Heart left ventricle (tissue), 16 donors: ENCODE measurements around the gene CTU2. TPM values are rescaled to one million over a fixed set of nuclear protein-coding genes. Genes with fewer than 3 reads are reported as not detected.

ENCODE experiments used
- ATAC-seq, 4 donors: fragments of 200-7000 bp; cut with Tn5 transposase; one replicate each; pipeline ENCODE4 v1.9.1; 2020 to 2022; ENCODE audit warnings: moderate library complexity in 4 of 4, mild to moderate bottlenecking in 3 of 4, moderate number of reproducible peaks in 1 of 4
- DNase-seq, 5 donors: peaks; one replicate each; pipeline ENCODE4 v3.0.0-alpha.2; 2020
- H3K27ac ChIP-seq, 12 donors: fragments of 200-600 bp; sonication (generic) in 4 of 12; one replicate each; pipeline versions ENCODE4 v1.5.0 to v1.8.0; 2016 to 2022; ENCODE audit warnings: mild to moderate bottlenecking in 2 of 12
- H3K27me3 ChIP-seq, 9 donors: fragments of 200-600 bp; sonication (generic) in 2 of 9; one replicate each; pipeline versions ENCODE4 v1.5.1 to v1.8.0; 2016 to 2022; ENCODE audit warnings: mild to moderate bottlenecking in 3 of 9
- H3K36me3 ChIP-seq, 9 donors: fragments of 200-600 bp; sonication (generic) in 2 of 9; one replicate each; pipeline versions ENCODE4 v1.5.0 to v1.8.0; 2018 to 2022; ENCODE audit warnings: mild to moderate bottlenecking in 2 of 9
- H3K4me1 ChIP-seq, 12 donors: fragments of 200-600 bp; sonication (generic) in 4 of 12; one replicate each; pipeline versions ENCODE4 v1.5.0 to v1.8.0; 2016 to 2022; ENCODE audit warnings: mild to moderate bottlenecking in 3 of 12
- H3K4me3 ChIP-seq, 12 donors: fragments of 200-600 bp; sonication (generic) in 4 of 12; one replicate each; pipeline versions ENCODE4 v1.5.0 to v1.8.0; 2017 to 2022; ENCODE audit warnings: mild to moderate bottlenecking in 9 of 12, moderate library complexity in 4 of 12
- H3K9me3 ChIP-seq, 12 donors: fragments of 200-600 bp; sonication (generic) in 4 of 12; one replicate each; pipeline versions ENCODE4 v1.5.0 to v1.8.0; 2016 to 2022; ENCODE audit warnings: mild to moderate bottlenecking in 1 of 12
- CTCF ChIP-seq, 12 donors: fragments of 200-600 bp; sonication (generic) in 4 of 12; IDR thresholded peaks; one replicate each; pipeline versions ENCODE4 v1.5.0 to v1.8.0; 2018 to 2022; ENCODE audit warnings: antibody characterized with exemption in 12 of 12, mild to moderate bottlenecking in 5 of 12
- POLR2A ChIP-seq, 2 donors: fragments of 450-650 bp; IDR thresholded peaks; one replicate each; pipeline ENCODE4 v1.6.1; 2017; ENCODE audit warnings: antibody characterized with exemption in 2 of 2, mild to moderate bottlenecking in 2 of 2, moderate library complexity in 2 of 2
- WGBS, 4 donors: extraction: QIAGEN DNeasy Blood & Tissue Kit in 2 of 4; methylation state at CpG; one replicate each; pipeline versions ENCODE4 v1.1.5 to v1.1.7; 2013 to 2018; 5-methylcytosine and 5-hydroxymethylcytosine counted together
- intact Hi-C, 10 donors: fragments of 100-400 bp; cut with DNase I; formaldehyde crosslinking; loops; one replicate each; pipeline versions ENCODE4 v1.11.1 to v1.14.2; 2022
- polyA plus RNA-seq, 2 donors: library from polyadenylated mRNA; stranded (reverse); fragments of 200-250 nt; gene quantifications; one replicate each; pipeline ENCODE4 v1.2.3, GENCODE V29; 2013
- total RNA-seq, 9 donors: library from RNA; depleted of rRNA in 2 of 9; stranded (reverse); fragments of >200 nt in 2 of 9; fragmentation: NEBNext Ultra II Directional in 3 of 9; extraction: Animal tissue kit (Norgen Biotek cat#: 25700) in 3 of 9; gene quantifications; one replicate each; pipeline versions ENCODE4 v1.1.0 to v1.2.4, GENCODE V29; 2016 to 2023
- donor health status: ischemic (EF 13 %, LVEDD 7.1; RV severe dilation, severe dysfunction).
- donor health status: healthy with polysubstance abuse.
- donor health status: DM: no; HTN: yes; CAD: no.
- donor health status: DM: no; HTN: no; CAD: no.
- donor health status: ischemic (EF 25% LVEDD 6.9; RV normal size, moderate dysfunction).
- donor health status: ischemic (EF 25% LVEDD 5.7; RV mildly dilated, moderate dysfunction).
- donor health status: healthy.
- donor health status: DM: yes; HTN: yes; CAD: no.
- donor health status: ischemic (EF 35%, LVEDD 5.7; RV mildly dilated, moderate dysfunction).
- donor health status: nonischemic (EF 11% LVEDD 7.7; RV severe dilation, severe dysfunction).
- donor health status: DM: yes; HTN: yes; CAD: no.
- donor health status: PGD.
- donor health status: ischemic (EF 29% LVEDD 5.4; RV normal size, mild dysfunction).
- donor health status: nonischemic (EF 23%, LVEDD 6.1; RV moderate dilation, normal function).

The CTU2 gene
- total and polyA plus RNA-seq, 11 donors = 6.5 to 20.8 (median 13.0) TPM

DNA sequence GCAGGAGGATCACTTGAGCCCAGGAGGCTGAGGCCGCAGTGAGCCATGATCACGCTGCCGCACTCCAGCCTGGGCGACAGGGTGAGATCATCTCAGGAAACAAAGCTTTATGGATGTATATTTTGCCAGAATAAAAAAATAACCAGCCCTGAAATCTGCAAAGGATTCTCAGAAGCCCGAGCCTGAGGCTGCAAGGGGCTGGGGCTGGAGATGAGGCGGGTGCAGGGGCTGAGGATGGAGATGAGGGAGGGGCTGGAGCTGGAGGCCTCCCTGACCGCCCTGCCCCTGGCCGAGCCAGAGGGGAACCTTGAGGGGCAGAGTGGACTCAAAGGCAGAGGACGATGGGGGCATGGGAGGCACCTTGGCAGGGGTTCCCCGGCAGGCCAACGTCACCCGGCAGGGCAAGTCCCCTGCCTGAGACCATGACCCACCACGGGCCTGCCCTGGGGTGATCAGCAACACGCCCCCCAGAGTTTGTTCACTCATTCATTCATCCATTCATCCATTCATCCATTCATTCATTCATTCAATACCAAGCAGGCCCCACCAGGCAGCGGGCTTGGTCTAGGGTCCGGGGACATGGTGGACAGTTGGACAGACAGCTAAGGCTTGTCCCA, 46.2 kb downstream of the CTU2 start:
- 85 to 93% (median 91%) methylated on average over 16 of the region's 16 CpGs for WGBS, 4 donors
- TF ChIP-seq CTCF (IDR thresholded peaks at IDR 0.05) (no peak), POLR2A (IDR thresholded peaks at IDR 0.05) (no peak)
- no peak for ATAC-seq

DNA sequence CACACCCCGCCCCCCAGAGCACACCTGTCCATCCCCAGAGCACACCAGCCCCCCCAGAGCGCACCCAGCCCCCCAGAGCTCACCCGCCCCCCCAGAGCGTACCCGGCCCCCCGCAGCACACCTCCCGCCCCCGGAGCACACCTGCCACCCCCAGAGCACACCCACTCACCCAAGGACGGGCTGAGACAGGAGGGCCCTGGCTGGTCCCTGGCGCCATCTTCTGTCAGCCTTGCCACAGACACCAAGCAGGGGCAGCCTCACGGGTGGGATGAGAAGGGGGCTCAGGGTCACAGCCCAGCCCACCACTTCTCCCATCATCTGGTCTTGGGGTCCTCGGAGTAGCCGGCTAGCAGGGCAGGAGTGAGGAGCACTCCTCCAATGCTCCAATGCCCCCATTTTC, 46.9 kb downstream of the CTU2 start:
- peak overlapping the region in 1 of 12 donors; percentile 92 for H3K27ac ChIP-seq
- TF ChIP-seq CTCF (IDR thresholded peaks at IDR 0.05) (no peak), POLR2A (IDR thresholded peaks at IDR 0.05) (no peak)
- intact Hi-C loops = no loop called here
- H3K27me3 ChIP-seq = no peaks in the 10 kb centered on the region
- DNase-seq (no peak), ATAC-seq (no peak)
- H3K4me1 ChIP-seq = peaks cover 0 to 5% (median 0%) of the 10 kb centered on the region in 12 donors
- 90 to 91% methylated on average over 13 of the region's 13 CpGs; no CpG with 5 or more reads in 2 of the 4 donors for WGBS, 4 donors
- H3K36me3 ChIP-seq = peaks cover 0 to 11% (median 0%) of the 10 kb centered on the region in 9 donors
- H3K9me3 ChIP-seq = peaks cover 0 to under 1% (median 0%) of the 10 kb centered on the region in 12 donors
- H3K4me3 ChIP-seq = no peak overlapping the region

More for the DNA sequence above, 46.2 kb downstream of the CTU2 start:
- peaks cover 0 to 5% (median 0%) of the 10 kb centered on the region in 12 donors for H3K4me1 ChIP-seq
- intact Hi-C loops = no loop called here
- DNase-seq = no peak
- H3K27me3 ChIP-seq = no peaks in the 10 kb centered on the region
- H3K27ac ChIP-seq = no peak overlapping the region
- H3K4me3 ChIP-seq = no peak overlapping the region
- no peaks in the 10 kb centered on the region for H3K9me3 ChIP-seq
- H3K36me3 ChIP-seq = peaks cover 0 to 11% (median 0%) of the 10 kb centered on the region in 9 donors

- intact Hi-C loops = no loop called here
- Histone ChIP-seq H3K9me3 (peaks cover 0 to 5% (median 0%) of the 10 kb centered on the region in 12 donors), H3K27ac (peak overlapping the region in 1 of 12 donors; percentile 92), H3K4me1 (peaks cover 0 to 8% (median 0%) of the 10 kb centered on the region in 12 donors), H3K4me3 (no peak overlapping the region), H3K36me3 (peaks cover 0 to 10% (median 0%) of the 10 kb centered on the region in 9 donors), H3K27me3 (no peaks in the 10 kb centered on the region)
- DNase-seq = no peak
- ATAC-seq = no peak
- WGBS, 4 donors = 84 to 94% (median 88%) methylated on average over 8 to 11 of the region's 11 CpGs
- no peak for TF ChIP-seq CTCF (IDR thresholded peaks at IDR 0.05)
- TF ChIP-seq POLR2A (IDR thresholded peaks at IDR 0.05) = no peak
These were observed 47.3 kb downstream of the CTU2 start for GRCh38 chr16:88753602-88754001.

GRCh38 chr16:88754109-88754911, 48.0 kb downstream of the CTU2 start:
- H3K4me3 ChIP-seq = no peak overlapping the region
- peak overlapping the region in 1 of 12 donors; percentile 92 for H3K27ac ChIP-seq
- peaks cover 0 to 14% (median 4%) of the 10 kb centered on the region in 12 donors for H3K4me1 ChIP-seq
- ATAC-seq (no peak), DNase-seq (no peak)
- TF ChIP-seq CTCF (IDR thresholded peaks at IDR 0.05) (no peak), POLR2A (IDR thresholded peaks at IDR 0.05) (no peak)
- H3K36me3 ChIP-seq = peaks cover 0 to 11% (median 0%) of the 10 kb centered on the region in 9 donors
- 92 to 95% (median 94%) methylated on average over 23 to 28 of the region's 28 CpGs for WGBS, 4 donors
- H3K9me3 ChIP-seq = peaks cover 0 to 12% (median 0%) of the 10 kb centered on the region in 12 donors
- no peaks in the 10 kb centered on the region for H3K27me3 ChIP-seq
- intact Hi-C loops = no loop called here
